HG03159 (cell line): ENCODE measurements around the gene SETBP1.
A peak's percentile ranks its signal among the peaks of the same experiment; 100 is the strongest.

ENCODE experiments used
- ATAC-seq: cut with Tn5 transposase; IDR thresholded peaks from one replicate; pipeline ENCODE4 v1.9.1; 2021; ENCODE audit warnings: mild to moderate bottlenecking, moderate library complexity; ENCODE audit not compliant: unreplicated experiment

Gene SETBP1

DNA sequence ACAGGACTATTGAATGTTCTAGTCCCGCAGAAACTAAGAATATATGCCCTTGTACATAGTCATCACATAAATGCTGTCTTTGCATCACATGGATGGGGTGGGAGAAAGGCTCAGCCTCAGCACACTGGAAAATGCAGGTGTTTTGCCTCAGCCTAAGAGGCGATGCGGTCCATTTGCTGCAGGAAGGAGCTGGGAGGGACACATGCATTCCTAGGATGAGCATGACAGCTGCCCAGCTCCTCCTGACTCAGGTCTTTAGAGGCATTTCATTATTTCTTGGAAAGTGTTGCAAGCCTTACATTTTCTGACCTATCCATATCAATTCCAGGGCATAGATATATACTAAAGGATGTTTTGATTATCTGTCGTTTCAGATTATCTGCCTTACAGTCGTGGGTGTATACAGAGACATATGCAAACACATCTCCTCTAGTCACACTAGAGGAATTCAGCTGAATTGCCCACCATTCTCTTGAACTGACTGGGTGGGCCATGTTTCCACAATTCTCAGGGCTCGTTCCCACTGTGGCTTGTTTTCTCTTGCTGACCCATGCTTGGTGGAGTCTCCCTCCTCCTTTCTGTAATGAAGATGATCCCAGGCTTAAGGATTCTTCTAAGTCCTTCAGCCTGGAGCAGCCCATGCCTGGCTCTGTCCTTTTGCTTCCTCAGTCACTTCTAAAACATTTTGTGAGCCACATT, 156.9 kb downstream of the SETBP1 start:
- no peak for ATAC-seq

DNA sequence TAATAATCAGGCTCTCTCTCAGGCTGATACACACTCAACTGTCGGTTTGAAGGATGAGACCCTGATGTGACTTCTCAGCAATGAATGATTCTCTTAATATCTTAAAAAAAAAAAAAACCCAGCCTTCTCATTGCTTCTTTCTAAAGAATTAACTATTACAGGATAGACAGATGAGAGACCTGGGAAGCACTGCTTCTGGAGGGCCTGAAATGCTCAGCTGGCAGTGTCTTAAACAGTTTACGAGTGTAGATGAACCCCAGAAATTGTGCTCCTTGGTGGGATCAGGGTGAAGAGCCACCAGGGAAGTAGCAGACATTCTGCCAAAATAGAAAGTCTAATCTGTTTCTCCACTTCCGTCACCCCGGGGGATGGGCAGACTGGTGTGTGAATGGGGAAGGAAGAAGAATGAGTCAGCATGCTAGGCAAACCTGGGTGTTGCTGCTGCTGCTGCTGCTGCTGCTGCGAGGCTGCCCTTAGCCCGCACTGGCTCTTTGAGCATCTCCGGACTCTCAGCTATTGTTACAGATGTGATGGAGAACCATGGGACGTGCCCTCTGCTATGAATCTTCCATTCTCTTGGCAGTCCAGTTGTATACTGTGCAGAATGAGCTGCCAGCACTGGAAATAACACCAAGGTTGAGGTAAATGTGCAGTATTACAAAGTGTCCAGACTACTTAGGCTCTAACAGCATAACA, 158.4 kb downstream of the SETBP1 start:
- ATAC-seq, result peak; percentile 98

DNA sequence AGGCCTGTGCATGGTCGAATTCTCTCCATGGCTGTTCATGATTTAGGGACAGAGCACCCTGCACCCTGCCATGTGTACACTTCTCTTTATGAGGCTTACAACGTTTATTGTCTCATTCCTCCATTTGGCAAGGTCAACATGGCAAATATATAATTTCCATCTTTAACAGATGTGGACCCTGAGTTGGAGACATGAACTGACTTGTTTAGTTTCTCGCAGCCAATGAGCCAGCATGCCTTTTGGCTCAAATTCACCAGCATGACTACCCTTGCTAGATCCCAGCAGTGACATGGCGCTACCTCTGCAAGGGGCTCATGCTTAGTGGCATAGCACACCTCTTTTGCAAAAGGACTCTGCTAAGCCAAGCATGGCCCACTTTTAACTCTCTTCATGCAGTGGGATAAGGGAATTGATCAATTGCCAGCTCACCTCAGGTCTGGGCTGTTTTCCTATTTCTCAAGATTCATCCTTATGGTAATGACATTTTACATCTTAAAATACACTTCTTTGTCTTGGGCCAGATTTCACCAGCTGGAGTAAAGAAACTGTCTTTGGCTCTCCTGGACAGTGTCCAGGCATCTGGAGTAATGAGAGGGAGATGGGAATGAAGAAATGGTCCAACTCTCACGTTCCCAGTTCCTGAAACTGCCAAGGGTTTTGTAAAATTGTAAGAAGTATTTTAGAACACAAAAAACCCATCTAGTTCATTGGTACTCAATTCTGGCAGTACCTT, 159.5 kb downstream of the SETBP1 start:
- ATAC-seq, result no peak

DNA sequence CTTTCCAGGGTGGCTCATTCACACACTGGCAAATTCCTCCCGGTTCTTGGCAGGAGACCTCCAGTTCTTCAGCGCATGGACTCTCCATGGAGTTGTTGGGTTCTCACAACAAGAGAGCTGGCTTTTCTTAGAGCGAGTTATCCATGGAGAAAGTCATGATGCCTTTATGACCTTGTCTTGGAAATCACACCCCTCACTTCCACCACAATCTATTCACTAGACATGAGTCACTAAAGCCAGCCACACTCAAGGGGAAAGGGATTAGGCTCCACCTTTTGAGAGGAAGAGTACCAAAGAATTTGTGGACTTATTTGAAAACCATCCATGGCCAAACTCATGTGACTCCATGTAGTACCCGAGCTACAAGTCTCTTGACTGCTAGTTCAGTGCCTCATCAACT, 160.5 kb downstream of the SETBP1 start:
- ATAC-seq, result no peak

DNA sequence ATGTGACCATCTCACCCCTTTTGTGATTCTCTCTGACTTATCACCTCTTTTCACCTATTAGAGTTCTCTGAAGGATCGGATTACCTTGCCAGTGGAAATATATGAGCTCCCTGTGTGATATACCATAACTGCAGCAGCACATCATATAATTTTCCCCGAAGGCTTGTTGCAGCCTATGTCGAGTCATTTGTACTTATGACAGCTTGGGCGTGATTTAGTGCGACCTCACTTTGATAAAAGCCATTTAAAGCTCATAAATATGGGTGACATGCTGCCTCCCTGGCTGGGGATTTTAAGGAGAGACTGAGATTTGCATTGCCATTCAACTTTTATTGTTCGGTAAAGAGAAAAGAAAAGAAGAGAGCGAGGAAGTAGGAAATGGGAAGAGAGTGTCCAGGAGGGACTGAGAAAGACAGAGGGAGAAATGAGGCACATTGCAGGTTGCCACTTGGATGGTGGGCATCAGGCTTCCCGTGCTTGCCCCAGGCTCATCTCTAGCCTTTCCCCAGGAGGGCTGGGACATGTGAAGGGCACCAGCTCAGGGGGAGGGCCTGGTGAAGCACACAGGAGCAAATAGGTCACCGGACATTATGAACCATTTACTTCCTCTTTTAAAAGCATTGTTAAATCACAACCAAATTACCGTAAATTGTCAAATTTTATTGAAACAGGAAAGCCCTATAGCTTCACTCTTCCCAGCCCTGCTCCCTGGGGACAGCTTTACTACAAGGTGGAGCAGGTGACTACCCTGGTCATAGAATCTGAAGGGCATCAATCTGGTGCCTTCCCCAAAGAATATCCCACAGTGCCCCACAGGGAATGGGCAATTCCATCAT, 161.3 kb downstream of the SETBP1 start:
- ATAC-seq, result no peak

DNA sequence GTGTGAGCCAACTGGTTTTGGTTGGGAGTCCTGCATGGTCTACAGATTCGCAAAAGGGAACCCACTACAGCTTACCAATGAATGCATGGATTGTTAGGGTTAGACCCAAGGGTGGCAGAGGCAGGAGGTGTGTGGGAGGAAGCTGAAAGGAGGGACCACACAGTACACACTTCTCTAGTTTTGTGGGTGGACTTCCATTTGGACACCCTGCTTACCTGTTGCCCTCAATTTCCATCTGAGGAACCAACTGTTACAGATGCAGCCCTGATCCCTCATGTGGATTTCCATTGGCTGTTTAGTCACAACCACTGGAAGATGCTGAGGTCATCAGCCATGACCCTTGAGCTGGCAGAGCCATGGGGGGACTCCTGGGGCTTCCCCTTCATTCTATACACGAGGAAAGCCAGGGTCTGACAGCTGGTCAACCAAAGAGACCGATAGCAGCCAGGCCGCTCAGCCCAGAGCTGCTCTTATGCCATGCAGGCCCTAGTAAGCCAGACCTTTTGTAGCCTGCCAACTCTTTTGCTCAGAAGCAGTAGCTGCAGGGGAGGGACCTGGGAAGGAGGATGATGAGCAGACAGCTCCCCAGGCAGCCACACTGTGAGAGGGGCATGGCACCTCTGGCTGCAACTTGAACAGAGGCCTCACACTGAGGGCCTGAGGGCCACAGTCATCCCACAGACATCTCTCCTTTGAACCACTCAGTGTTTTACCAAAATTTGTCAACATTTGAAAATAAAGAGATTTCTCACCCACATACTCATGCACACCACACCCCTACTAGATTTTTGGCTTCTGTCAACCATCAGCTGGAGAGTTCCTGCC, 162.1 kb downstream of the SETBP1 start:
- no peak for ATAC-seq

DNA sequence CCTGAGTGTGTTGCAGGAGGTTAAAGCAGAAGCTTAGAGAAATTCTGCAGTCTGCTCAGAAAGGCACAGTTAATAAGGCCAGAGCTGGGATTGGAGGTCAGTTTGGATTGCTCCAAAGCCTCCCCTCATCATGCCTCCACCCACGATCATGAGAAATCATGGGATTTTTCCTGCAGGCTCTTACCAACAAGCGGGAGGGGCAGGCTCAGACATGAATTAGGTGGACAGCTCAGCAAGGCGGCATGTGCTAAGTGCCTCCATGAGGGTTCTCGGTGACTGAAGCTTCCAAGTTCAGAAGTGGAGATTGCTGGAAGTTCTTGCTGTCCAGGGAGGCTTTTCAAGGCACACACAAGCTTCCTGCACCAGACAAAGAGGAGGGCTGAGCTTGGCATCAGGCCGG, 163.8 kb downstream of the SETBP1 start:
- no peak for ATAC-seq

DNA sequence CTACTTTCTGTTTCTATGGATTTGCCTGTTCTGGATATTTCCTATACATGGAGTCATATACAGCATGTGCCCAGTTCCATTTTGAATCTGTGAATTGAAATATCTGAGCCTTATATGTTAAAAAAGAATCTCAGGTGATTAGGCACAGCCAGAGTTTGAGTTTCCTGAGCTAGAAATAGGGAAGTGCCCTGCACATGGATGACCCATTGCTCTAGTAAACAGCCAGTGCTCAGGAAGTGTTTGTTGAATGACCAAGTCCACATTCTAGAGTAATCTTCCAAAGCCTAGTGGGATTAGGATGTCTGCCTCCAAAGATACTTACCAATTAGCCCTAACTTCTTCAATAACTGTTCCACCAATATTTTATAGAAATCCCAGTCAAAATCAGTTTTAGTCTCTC, 165.8 kb downstream of the SETBP1 start:
- ATAC-seq, result no peak

DNA sequence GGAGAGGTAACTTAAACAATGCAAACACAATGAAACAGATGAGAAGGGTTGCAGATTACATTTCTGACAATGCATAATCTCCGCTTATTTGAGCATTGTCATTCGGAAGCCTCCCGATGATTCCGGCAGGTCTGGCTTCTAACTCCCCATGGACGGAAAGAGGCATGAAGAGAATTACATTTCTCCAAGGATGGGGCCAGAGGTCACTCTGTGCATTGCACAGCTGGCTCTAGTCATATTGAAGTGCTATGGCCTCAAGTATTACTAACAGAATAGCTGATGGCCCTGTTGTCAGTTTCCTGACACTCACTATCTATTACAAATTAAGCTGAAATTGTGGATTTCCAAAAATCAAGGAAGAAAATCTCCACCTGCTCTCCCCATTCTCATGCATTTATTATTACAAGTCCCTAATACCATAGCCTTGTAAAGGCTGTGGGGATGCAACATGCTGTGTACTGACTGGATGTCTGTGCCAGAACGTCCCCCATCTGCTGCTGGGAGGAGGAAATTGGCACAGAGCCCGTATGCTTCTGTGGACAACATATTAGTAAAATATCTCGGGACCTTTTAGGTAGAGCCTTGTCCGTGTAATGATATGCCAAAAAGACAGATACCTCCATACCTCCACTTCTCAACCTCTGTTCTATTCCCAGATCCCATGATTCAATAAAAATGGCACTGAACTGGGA, 168.1 kb downstream of the SETBP1 start:
- no peak for ATAC-seq

DNA sequence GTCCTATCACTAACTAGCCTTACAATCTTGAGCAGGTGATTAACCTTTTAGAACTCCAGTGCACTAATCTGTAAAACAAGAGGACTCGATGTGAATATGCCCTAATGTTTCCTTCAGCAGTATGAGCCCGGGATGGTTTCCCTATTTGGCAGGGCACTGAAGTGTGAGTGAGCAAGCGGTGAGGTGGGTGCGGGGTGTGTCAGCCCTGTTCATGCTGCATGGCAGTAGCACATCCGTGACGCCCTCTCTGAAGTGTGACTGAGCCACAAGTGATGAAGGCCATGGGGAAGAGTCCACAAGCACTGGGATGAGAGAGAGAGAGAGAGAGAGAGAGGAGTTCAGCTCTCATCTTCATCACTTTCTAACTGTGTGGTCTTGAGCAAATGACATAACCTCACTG, 168.7 kb downstream of the SETBP1 start:
- ATAC-seq, result no peak

DNA sequence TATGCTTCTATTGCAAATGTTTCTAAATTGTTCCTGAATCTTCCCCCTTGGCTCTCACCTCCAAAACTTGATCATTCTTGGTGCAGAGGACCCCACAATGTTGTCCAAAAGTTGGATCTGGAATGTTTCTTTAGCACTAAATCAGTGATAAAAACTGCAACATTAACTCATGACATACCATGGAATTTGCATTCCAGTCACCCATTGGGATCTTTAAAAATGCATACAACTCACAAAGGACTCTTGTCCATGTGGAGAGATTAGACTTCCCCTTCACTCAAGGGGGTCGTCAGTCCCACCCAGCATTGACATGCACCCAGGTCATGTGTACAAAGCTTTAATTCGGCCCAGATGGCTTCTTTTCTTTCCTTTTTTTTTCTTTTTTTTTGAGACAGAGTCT, 169.3 kb downstream of the SETBP1 start:
- no peak for ATAC-seq

DNA sequence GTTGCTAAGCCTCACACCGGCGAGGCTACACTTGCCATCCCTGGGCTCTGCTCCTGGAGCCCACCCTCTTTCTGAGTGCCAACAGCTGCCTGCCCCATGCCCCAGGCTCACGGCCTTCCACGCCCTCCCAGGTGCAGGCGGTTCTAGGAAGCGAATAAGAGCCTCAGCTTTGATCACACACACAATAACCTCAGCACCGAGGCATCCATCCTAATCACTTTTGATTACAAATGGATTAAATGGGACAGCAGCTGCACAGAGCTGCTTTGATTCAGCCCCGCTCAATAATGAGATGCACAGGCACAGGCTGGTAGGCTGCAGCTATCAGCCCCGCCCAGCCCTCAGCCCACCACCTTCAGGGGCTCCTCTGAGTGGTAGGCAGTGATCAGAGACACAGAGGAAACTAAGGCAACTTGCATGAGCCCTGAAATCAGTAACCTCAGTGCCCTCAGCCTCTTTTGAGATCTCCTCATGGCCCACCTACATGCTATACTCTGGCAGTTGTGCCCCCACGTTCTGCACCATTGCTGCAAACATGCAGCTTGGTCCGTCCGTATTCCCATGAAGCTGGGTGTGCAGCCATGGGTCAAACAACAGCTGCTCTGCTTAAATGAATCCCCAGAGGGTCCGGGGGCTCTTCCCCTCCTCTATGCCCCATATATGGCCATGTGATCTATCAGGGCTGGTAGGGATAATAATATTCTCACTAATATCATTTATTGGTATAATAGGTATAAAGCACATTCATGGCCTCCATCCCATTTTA, 171.4 kb downstream of the SETBP1 start:
- ATAC-seq, result no peak

DNA sequence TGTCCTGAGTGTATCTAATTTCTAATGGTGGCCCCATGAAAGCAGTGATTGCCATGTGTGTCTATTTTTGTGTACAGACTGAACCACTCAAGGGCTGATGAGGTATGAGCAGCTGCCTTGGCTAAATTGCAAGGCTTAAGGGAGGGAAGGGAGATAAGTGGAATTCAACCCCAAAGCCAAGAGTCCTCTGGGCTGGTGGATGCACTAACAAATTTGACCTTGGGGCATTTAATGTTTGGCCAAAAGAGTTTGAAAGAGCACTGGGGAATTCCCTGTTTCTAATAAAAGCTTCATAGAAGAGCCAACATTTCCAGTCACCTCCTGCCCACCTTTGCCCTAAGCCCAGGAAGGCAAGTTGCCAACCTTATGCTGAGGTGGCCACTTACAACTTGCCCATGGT, 172.1 kb downstream of the SETBP1 start:
- no peak for ATAC-seq

DNA sequence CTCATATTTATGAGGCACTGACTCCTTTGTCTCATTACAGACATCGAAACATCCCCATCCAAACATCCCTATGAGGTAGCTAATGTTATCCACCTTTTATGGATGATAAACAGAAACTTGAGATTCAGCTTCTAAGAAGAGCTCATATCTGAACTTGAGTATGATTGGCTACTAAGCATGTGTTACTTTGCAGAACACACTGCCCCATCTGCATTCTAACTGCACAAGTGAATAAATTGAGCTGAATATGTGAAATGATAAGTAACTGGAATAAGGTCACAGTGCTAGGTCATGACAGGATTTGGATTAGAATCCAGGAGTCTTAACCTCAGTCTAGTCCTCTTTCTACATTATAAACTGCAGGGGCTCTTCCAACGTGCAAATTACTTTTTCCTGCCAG, 172.7 kb downstream of the SETBP1 start:
- no peak for ATAC-seq

DNA sequence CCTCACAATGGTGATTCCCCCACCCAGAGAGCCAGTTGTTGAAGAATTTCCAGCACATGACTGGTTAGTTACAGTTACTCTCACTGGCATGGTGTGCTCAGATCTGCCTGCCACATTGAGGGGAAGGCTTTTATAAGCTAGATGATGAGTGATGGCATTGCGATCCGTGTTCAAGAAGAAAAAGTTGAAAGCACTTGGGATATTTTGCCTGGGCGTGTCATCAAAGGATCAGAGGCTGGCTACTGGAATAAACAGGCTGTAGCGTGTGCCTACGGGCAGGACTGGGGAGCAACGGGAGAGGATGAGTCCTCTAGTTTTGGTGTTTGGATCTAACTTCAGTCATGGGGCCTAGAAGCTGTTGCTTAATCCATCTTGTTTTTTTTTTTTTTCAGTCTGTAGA, 175.0 kb downstream of the SETBP1 start:
- ATAC-seq, result no peak

DNA sequence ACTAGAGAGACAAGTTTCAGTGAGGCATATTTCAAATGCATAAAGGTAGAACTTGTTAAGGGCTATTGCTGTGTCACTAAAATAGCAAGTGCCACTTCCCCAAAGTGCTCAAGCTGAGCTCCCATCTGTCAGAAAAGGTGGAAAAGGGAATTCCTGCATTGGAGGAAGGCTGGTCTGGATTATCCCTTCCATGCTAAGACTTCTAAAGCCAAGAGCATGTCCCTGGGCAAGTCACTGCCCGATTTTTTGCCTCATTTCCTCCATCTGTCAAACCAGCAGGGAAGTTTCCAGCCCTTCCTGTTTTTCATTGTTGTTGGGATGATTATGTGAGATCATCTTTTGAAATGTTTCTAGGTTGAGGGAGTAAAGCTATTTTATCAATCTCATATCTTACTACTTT, 175.5 kb downstream of the SETBP1 start:
- no peak for ATAC-seq

DNA sequence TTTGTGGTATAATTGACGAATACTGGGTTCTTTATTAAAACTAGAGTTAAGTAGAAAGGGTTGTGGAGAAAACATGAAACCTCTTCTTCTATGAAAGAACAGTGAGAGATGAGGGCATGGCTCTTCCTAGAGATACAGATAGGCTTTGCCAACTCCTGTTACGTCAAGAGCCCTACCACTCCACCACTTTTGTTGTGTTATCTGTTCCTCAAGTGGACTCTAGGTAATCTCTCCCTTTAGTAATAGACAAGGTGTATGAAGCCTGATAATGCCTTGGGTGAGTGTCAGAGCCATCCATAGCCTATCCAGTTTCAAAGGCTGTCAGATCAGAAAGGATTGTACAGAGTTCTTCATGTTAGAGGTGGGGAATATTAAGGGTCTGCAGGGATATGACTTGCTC, 176.4 kb downstream of the SETBP1 start:
- ATAC-seq, result no peak

DNA sequence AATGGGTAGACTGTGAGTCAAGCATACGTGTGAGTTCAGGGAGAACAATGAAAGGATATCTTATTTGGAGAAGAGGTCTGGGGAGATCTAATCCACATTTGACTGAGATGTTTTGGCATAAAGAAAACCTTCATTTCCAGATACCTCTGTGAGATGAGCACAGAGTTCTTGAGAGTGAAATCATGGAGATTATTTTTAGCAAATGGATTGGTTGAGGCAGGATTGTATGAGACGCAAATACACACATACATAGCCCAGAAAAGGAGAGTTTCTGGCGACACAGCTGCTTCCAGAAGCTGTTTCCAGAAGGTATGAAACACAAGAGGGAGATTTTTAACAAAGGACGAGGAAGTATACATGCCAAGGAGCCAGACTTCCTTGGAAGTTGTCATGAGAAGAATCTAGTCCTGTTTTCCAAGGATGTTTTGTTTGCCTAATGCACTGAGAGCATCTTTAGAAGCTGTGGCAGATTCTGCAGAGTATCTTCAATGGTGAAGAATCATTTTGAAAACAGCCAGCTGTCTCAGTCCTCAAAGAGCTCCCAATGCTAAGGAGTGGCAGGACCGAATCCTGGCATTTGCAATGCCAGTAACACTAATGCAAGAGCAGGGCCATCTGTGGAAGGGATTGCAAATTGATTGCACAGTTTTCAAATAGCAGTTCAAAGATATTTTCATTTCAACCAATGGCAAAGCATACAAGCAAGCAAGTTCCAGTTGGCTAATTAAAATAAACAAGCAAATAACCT, 177.2 kb downstream of the SETBP1 start:
- no peak for ATAC-seq
